ENCODE data around the gene USP25. TPM values are rescaled to one million over a fixed set of nuclear protein-coding genes. Genes with fewer than 3 reads are reported as not detected.

USP25 gene
- total RNA-seq, 1 donor from 2014 or later = 49.9 TPM

GRCh38 chr21:15928686-15929425, 199.1 kb downstream of the USP25 start:
- Mint-ChIP-seq H3K27ac (no peak overlapping the region), H3K36me3 (no peaks in the 10 kb centered on the region), H3K9me3 (no peaks in the 10 kb centered on the region), H3K27me3 (no peaks in the 10 kb centered on the region), H3K4me3 (no peak overlapping the region), H3K4me1 (ENCODE audit: unreplicated experiment) (peaks cover 11% of the 10 kb centered on the region)
- no peak for DNase-seq (ENCODE audit: extremely low spot score, unreplicated experiment)
- no peak for TF ChIP-seq CTCF (conservative IDR thresholded peaks at IDR 0.05)

- DNase-seq (ENCODE audit: extremely low spot score, unreplicated experiment) = no peak
- no peak overlapping the region for H3K27ac Mint-ChIP-seq
- no peak for TF ChIP-seq CTCF (conservative IDR thresholded peaks at IDR 0.05)
- no peaks in the 10 kb centered on the region for H3K36me3 Mint-ChIP-seq
- H3K4me3 Mint-ChIP-seq = no peak overlapping the region
- no peaks in the 10 kb centered on the region for H3K27me3 Mint-ChIP-seq
- H3K9me3 Mint-ChIP-seq = peaks cover under 1% of the 10 kb centered on the region
- H3K4me1 Mint-ChIP-seq (ENCODE audit: unreplicated experiment) = peaks cover 11% of the 10 kb centered on the region
Observed at GRCh38 chr21:15929536-15929935, 199.8 kb downstream of the USP25 start.

Measured in type B pancreatic cell (in vitro differentiated cells).